ENCODE results near the gene HOXC13.

HOXC13 gene

DNA sequence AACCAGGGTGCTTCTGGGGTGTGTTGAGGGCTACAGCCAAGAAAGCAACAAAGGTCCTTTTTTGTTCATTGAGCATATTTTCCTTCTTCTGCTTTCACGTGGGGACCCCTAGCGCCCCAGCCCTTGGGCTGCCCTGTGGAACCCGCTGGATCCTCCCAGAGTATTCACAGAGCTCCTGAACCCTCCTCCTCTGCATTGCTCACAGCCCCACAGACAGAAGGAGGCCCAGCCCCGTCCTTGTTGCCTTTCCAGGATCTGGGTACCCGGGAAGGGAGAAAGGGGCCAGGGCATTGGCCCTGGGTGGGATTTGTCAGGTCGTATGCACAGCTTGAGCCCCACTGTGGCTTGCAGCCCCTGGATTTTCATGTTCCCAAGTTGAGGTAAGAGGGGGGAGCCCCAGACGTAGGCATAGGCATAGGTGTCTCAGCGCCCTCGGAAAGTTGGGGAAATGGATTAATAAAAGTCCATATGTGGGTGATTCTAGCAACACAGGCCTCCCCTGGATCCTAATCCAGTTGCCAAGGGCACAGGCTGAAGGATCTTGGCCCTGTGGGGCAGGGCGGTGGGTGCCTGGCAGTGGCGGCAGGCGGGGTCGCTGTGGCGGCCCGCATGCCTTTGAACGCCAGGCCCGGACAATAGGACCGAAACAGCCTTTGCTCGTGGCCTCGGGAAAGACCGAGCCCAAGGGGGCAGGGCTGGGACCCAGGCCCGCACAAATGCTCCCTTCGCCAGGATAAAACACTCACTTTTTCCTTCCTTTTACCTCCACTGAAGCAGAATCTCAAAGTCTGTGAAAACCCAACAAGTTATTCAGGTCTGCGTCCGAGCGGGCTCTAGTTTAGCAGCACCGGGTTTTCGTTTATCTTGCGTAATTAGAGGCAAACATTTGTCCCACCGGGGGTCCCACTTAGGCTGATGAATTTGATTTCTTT, 43.3 kb downstream of the HOXC13 start:
- in situ Hi-C loops (cut with MboI; ENCODE audit: low sequenced_read_pairs) = no loop called here

- in situ Hi-C loops (cut with MboI; ENCODE audit: low sequenced_read_pairs) = no loop called here
Observed at GRCh38 chr12:53982648-53983567, 44.3 kb downstream of the HOXC13 start.

- in situ Hi-C loops (cut with MboI; ENCODE audit: low sequenced_read_pairs) = no loop called here
Observed at GRCh38 chr12:53983568-53983949, 44.9 kb downstream of the HOXC13 start.

- in situ Hi-C loops (cut with MboI; ENCODE audit: low sequenced_read_pairs) = no loop called here
Observed at GRCh38 chr12:53983950-53984572, 45.4 kb downstream of the HOXC13 start.

DNA sequence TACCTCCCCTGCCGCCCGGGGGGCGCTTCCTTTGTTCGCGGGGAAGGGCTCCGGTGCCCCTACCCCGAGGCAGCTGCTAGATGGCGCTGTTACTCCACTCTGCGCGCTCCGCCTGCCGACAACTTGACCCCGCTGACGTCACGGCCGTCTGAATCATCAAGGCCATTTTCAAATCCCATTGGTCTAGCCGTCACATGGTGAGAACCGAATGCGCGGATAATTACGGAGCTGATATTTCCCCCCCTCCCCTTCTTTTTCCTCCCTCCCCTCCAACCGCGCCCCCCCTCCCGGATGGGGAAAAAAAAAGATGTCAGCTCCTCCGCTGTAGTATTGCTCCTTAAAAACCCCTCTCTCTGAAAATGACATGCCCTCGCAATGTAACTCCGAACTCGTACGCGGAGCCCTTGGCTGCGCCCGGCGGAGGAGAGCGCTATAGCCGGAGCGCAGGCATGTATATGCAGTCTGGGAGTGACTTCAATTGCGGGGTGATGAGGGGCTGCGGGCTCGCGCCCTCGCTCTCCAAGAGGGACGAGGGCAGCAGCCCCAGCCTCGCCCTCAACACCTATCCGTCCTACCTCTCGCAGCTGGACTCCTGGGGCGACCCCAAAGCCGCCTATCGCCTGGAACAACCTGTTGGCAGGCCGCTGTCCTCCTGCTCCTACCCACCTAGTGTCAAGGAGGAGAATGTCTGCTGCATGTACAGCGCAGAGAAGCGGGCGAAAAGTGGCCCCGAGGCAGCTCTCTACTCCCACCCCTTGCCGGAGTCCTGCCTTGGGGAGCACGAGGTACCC, 46.5 kb downstream of the HOXC13 start, which contains the start of gene HOXC10:
Gene HOXC10 (plus strand): TSS at position 246 of the 791 bp plus-strand sequence. CDS start 114 bp downstream, at position 360.
- in situ Hi-C loops (cut with MboI; ENCODE audit: low sequenced_read_pairs) = no loop called here

GRCh38 chr12:53985692-53985993, 47.0 kb downstream of the HOXC13 start:
- in situ Hi-C loops (cut with MboI; ENCODE audit: low sequenced_read_pairs) = no loop called here

DNA sequence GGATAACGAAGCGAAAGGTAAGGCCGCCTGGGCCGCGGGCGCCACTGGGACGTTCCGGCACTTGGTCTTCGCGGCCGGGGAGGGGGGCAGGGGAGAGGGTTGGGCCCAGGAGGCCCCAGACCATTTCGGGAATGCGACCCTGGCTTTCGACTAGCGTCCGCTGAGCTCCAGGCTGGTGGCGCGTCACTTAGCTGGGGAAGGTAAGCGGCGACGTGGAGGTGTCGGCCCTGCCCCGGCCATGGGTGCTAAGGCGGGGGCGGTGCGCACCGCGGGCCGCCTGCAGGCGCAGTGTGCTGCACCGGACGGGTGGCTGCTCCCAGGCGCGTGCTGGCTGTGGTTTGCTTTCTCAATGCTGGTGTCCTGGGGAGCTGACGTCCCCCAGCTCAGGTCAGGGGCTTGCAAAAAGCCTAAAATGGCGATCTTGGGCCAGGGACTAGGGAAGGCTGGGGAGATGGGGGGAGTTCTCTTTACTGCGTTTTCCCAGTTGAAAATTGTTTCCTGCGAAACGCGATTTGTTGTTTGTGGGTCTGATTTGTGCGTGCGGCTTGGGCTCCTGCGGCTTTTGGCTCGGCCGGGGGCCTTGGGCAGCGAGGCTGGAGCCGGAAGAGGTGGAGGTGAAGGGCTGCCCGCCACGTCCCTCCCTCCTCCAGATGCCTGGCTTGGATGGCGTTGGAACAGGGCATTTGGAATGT, 47.5 kb downstream of the HOXC13 start:
- in situ Hi-C loops (cut with MboI; ENCODE audit: low sequenced_read_pairs) = no loop called here

- in situ Hi-C loops (cut with MboI; ENCODE audit: low sequenced_read_pairs) = no loop called here
Observed at GRCh38 chr12:53986686-53987483, 48.3 kb downstream of the HOXC13 start.

DNA sequence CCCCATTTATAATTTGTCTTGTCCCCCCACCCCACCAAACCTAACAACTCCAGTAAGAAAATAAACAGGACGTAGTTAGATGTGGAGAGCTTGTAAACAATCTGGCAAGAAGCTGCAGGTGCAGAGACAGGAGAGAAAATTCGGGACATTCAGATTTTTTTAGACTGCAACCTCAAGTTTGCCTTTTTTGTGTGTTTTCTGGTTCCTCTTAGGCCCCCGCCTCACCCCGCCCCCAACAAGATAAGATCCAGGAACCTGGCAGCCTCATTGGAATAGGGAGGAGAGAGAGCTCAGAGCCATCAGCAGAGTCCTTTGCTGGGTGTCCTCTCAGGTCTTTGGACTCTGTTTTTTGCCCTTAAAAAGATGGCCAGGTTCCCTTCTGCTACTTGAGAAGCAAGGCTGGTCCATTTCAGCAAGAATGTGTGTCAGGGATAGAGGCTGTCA, 49.2 kb downstream of the HOXC13 start:
- in situ Hi-C loops (cut with MboI; ENCODE audit: low sequenced_read_pairs) = no loop called here

GRCh38 chr12:53988541-53989226, 50.1 kb downstream of the HOXC13 start:
- in situ Hi-C loops (cut with MboI; ENCODE audit: low sequenced_read_pairs) = no loop called here

- in situ Hi-C loops (cut with MboI; ENCODE audit: low sequenced_read_pairs) = loop anchor here (10.0 kb wide), 2 partner anchors 215 to 385 kb away; no protein-coding TSS in a partner anchor
Observed at GRCh38 chr12:53989227-53990113, 50.8 kb downstream of the HOXC13 start.

- in situ Hi-C loops (cut with MboI; ENCODE audit: low sequenced_read_pairs) = loop anchor here (10.0 kb wide), 2 partner anchors 214 to 384 kb away; no protein-coding TSS in a partner anchor
Observed at GRCh38 chr12:53990311-53991076, 51.9 kb downstream of the HOXC13 start.

- in situ Hi-C loops (cut with MboI; ENCODE audit: low sequenced_read_pairs) = loop anchor here (10.0 kb wide), 2 partner anchors 214 to 384 kb away; no protein-coding TSS in a partner anchor
Observed at GRCh38 chr12:53991077-53991460, 52.4 kb downstream of the HOXC13 start.

DNA sequence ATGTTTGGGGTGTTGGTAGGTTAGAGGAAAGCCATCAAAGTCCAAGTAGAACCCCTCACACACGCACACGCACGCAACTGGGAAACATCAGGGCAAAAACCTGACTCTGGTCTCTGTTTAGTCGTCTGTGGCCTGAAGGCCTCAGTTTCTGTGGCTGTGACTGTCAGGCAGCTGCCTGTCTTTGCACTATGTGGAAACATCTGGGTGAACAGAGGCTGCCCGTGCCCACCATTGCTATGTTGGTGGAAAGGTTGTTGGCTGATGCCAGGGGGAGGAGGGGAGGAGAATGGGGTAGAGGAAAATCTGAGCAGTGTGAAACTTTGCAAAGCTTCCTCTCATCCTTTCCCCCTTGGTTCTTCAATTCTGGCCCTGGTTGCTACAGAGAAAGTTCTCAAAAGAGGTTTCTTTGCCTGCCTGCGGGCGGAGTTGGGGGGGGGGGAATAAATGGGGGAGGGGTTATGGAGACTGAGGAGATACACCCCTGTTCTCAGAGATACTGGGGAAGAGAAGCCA, 53.8 kb downstream of the HOXC13 start:
- in situ Hi-C loops (cut with MboI; ENCODE audit: low sequenced_read_pairs) = loop anchor here (10.0 kb wide), 2 partner anchors 212 to 382 kb away; no protein-coding TSS in a partner anchor

DNA sequence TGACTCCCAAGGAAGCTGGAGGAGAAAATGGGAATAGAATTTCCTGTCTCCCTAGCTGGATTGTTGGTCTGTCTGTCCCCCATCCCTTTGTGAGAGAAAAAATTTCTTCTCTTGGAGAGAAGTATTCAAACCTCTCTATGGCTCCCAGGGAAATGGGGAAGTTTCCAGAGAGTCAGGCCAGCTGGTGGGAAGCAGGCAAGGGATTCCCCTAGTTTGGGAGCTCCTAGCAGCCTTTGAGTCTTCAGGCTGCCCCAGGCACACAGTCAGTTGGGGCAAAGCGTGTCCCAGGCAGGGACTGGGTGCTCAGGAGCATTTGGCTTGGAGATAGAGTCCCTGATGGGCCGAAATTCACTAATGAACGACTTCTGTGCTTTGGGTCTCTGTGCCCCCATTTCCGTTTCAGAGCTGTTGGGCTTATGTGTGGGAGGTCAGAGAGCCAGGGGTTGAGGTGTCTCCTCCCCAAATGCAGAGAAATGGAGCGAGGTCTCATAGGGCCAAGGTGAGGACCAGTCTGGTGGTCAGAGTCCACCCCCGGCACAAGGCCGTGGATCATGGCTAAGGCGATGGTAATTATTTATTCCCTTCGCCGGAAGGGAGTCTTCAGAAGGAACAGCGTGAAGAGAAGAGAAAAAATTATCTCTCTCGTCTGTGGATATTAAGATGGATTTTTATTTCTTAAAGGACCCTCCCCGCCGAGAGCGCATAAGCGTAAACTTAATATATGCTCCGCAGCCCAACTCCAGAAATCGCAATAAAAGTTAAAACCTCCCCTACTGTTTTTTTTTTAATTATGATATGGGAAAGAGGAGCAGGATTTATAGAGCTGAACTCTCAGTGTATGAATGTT, 54.8 kb downstream of the HOXC13 start:
- in situ Hi-C loops (cut with MboI; ENCODE audit: low sequenced_read_pairs) = loop anchor here (10.0 kb wide), 2 partner anchors 211 to 381 kb away; no protein-coding TSS in a partner anchor

Measured in HL-60/S4 (cell line).